ENCODE results near the gene SF1. TPM values are rescaled to one million over a fixed set of nuclear protein-coding genes. Genes with fewer than 3 reads are reported as not detected.

Gene SF1
- total RNA-seq, 1 donor from 2014 or later: 140 TPM

DNA sequence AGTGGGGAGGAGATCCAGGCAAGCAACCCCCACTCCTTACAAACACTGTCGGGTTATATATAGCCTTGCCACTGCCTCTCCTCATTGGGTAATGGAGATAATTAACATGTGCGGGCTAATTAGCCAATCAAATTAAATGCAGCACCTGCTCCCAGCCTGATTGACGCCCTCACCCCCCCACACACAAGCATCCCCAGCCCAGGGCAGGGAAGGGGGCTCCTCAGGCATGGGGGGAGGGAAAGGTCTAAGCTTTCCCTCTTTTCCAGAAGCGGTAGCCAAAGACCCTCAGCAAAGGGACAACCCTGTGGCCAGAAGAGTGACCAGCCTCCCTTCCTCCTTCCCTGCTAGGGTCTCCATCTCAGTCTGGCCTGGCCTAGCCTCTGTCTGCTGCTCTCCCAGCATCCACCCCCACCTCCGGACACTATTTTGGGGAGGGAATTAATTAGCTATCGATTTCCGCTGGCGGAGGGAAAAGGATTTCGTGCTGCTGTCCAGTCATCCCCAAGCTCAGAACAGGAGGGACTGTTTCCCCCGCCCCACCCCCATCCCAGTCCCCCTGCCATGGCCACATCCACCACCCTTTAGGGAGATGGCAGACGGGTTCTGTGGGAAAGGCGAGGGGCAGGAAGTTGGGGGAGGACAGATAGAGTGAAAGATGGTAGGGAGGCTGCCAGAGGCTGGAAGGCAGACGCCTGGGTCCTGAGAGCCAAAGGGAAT, 62.4 kb downstream of the SF1 start:
- Mint-ChIP-seq H3K27ac (no peak overlapping the region), H3K27me3 (ENCODE audit: insufficient read depth, low read depth) (peaks cover 46% of the 10 kb centered on the region), H3K4me1 (peaks cover 48% of the 10 kb centered on the region), H3K9me3 (no peaks in the 10 kb centered on the region), H3K4me3 (peak overlapping the region; percentile 3), H3K36me3 (no peaks in the 10 kb centered on the region)
- TF ChIP-seq, protein P1, sequence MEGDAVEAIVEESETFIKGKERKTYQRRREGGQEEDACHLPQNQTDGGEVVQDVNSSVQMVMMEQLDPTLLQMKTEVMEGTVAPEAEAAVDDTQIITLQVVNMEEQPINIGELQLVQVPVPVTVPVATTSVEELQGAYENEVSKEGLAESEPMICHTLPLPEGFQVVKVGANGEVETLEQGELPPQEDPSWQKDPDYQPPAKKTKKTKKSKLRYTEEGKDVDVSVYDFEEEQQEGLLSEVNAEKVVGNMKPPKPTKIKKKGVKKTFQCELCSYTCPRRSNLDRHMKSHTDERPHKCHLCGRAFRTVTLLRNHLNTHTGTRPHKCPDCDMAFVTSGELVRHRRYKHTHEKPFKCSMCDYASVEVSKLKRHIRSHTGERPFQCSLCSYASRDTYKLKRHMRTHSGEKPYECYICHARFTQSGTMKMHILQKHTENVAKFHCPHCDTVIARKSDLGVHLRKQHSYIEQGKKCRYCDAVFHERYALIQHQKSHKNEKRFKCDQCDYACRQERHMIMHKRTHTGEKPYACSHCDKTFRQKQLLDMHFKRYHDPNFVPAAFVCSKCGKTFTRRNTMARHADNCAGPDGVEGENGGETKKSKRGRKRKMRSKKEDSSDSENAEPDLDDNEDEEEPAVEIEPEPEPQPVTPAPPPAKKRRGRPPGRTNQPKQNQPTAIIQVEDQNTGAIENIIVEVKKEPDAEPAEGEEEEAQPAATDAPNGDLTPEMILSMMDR (IDR thresholded peaks at IDR 0.05): no peak
- TF ChIP-seq EZH2phosphoT487 (IDR thresholded peaks at IDR 0.05) (no peak), EZH2 (IDR thresholded peaks at IDR 0.05) (no peak)
- peaks cover 37% of the 10 kb centered on the region for H4K20me1 ChIP-seq (ENCODE audit: low read depth)
- no peak overlapping the region for H3K27ac ChIP-seq
- H3F3A ChIP-seq (ENCODE audit: low read depth): peaks cover 24% of the 10 kb centered on the region
- no peak overlapping the region for H2AFZ ChIP-seq (replicated peaks)
- no peak for DNase-seq (ENCODE audit: low spot score)
- H3K9ac ChIP-seq: no peak overlapping the region
- H3K36me3 ChIP-seq: no peaks in the 10 kb centered on the region
- H3K79me2 ChIP-seq (ENCODE audit: low read depth): no peaks in the 10 kb centered on the region
- H3K4me2 ChIP-seq: no peak overlapping the region
- no peaks in the 10 kb centered on the region for H3K9me3 ChIP-seq (ENCODE audit: low read depth)
- H3K27me3 ChIP-seq: peaks cover 99% of the 10 kb centered on the region
- no peak overlapping the region for H3K4me3 ChIP-seq
- peaks cover 3% of the 10 kb centered on the region for H3K4me1 ChIP-seq

- Histone ChIP-seq H3K9ac (no peak overlapping the region), H3K9me3 (ENCODE audit: low read depth) (no peaks in the 10 kb centered on the region), H3K27me3 (peaks cover 99% of the 10 kb centered on the region), H3K36me3 (no peaks in the 10 kb centered on the region), H3K4me1 (peaks cover 9% of the 10 kb centered on the region), H3K4me2 (no peak overlapping the region), H3K4me3 (no peak overlapping the region), H4K20me1 (ENCODE audit: low read depth) (peaks cover 37% of the 10 kb centered on the region), H3K27ac (no peak overlapping the region), H3F3A (ENCODE audit: low read depth) (peaks cover 31% of the 10 kb centered on the region), H3K79me2 (ENCODE audit: low read depth) (no peaks in the 10 kb centered on the region), H2AFZ (replicated peaks) (no peak overlapping the region)
- H3K9me3 Mint-ChIP-seq: no peaks in the 10 kb centered on the region
- H3K27me3 Mint-ChIP-seq (ENCODE audit: insufficient read depth, low read depth): peaks cover 46% of the 10 kb centered on the region
- H3K27ac Mint-ChIP-seq: no peak overlapping the region
- H3K36me3 Mint-ChIP-seq: no peaks in the 10 kb centered on the region
- no peak for DNase-seq (ENCODE audit: low spot score)
- peaks cover 55% of the 10 kb centered on the region for H3K4me1 Mint-ChIP-seq
- peak overlapping the region; percentile 36 for H3K4me3 Mint-ChIP-seq
- TF ChIP-seq, protein P1 (IDR thresholded peaks at IDR 0.05): no peak
- TF ChIP-seq EZH2phosphoT487 (IDR thresholded peaks at IDR 0.05) (no peak), EZH2 (IDR thresholded peaks at IDR 0.05) (no peak)
Measured at GRCh38 chr11:64715110-64715509, 63.2 kb downstream of the SF1 start.

- Mint-ChIP-seq H3K27ac (no peak overlapping the region), H3K27me3 (ENCODE audit: insufficient read depth, low read depth) (peaks cover 47% of the 10 kb centered on the region), H3K4me3 (peak overlapping the region; percentile 69), H3K36me3 (no peaks in the 10 kb centered on the region), H3K9me3 (no peaks in the 10 kb centered on the region), H3K4me1 (peaks cover 56% of the 10 kb centered on the region)
- Histone ChIP-seq H3K9ac (no peak overlapping the region), H3F3A (ENCODE audit: low read depth) (peaks cover 31% of the 10 kb centered on the region), H2AFZ (replicated peaks) (no peak overlapping the region), H3K27ac (no peak overlapping the region), H3K4me2 (no peak overlapping the region), H4K20me1 (ENCODE audit: low read depth) (peaks cover 37% of the 10 kb centered on the region), H3K9me3 (ENCODE audit: low read depth) (no peaks in the 10 kb centered on the region), H3K27me3 (peaks cover 98% of the 10 kb centered on the region), H3K4me3 (no peak overlapping the region), H3K79me2 (ENCODE audit: low read depth) (no peaks in the 10 kb centered on the region), H3K36me3 (no peaks in the 10 kb centered on the region), H3K4me1 (peaks cover 9% of the 10 kb centered on the region)
- no peak for DNase-seq (ENCODE audit: low spot score)
- TF ChIP-seq EZH2phosphoT487 (IDR thresholded peaks at IDR 0.05) (no peak), EZH2 (IDR thresholded peaks at IDR 0.05) (peak; percentile 5)
Measured at GRCh38 chr11:64714666-64715065, 63.7 kb downstream of the SF1 start.

Other genes with a start within 250 kb of the SF1 start
- not detected in 2 replicates for gene SLC22A11, start 222.6 kb downstream of the SF1 start, total RNA-seq (ENCODE audit: low replicate concordance)
- not detected in 2 replicates for gene SLC22A12, start 187.3 kb downstream of the SF1 start, total RNA-seq (ENCODE audit: low replicate concordance)
- gene NRXN2, start 55.3 kb downstream of the SF1 start, total RNA-seq (ENCODE audit: low replicate concordance): 2.2 and 9.2 TPM in 2 replicates
- 0.06 and 1.8 TPM in 2 replicates for gene RASGRP2, start 34.4 kb downstream of the SF1 start, total RNA-seq (ENCODE audit: low replicate concordance)
- 1.4 and 2.2 TPM in 2 replicates for gene PYGM, start 18.6 kb downstream of the SF1 start, total RNA-seq (ENCODE audit: low replicate concordance)
- gene MAP4K2, start 24.7 kb upstream of the SF1 start, total RNA-seq (ENCODE audit: low replicate concordance): 15.8 and 27.7 TPM in 2 replicates
- gene MEN1, start 32.0 kb upstream of the SF1 start, total RNA-seq (ENCODE audit: low replicate concordance): 11.4 and 34.9 TPM in 2 replicates
- gene CDC42BPG, start 66.1 kb upstream of the SF1 start, total RNA-seq (ENCODE audit: low replicate concordance): 0.62 and 2.1 TPM in 2 replicates
- 19.8 and 39.7 TPM in 2 replicates for gene EHD1, start 100.1 kb upstream of the SF1 start, total RNA-seq (ENCODE audit: low replicate concordance)
- 4.4 and 16.6 TPM in 2 replicates for gene ATG2A, start 138.7 kb upstream of the SF1 start, total RNA-seq (ENCODE audit: low replicate concordance)
- gene PPP2R5B, start 146.1 kb upstream of the SF1 start, total RNA-seq (ENCODE audit: low replicate concordance): 5.7 and 11.3 TPM in 2 replicates
- gene GPHA2, start 157.4 kb upstream of the SF1 start, total RNA-seq (ENCODE audit: low replicate concordance): 1.5 TPM in 1 of 2 replicates, not detected in the other
- 0.06 TPM in 1 of 2 replicates, not detected in the other for gene MAJIN, start 193.6 kb upstream of the SF1 start, total RNA-seq (ENCODE audit: low replicate concordance)
- 0.28 TPM in 1 of 2 replicates, not detected in the other for gene BATF2, start 218.4 kb upstream of the SF1 start, total RNA-seq (ENCODE audit: low replicate concordance)
- 171 and 287 TPM in 2 replicates for gene ARL2, start 235.6 kb upstream of the SF1 start, total RNA-seq (ENCODE audit: low replicate concordance)
- gene SNX15, start 248.9 kb upstream of the SF1 start, total RNA-seq (ENCODE audit: low replicate concordance): 10.7 and 16.8 TPM in 2 replicates

Measured in neural progenitor cell (in vitro differentiated cells).